Keratinocyte (primary cell): ENCODE measurements around the gene P2RY2. TPM values are rescaled to one million over a fixed set of nuclear protein-coding genes. Genes with fewer than 3 reads are reported as not detected.

Experiments used
- DNase-seq: peaks from one replicate; pipeline ENCODE4 v3.0.0-alpha.2; 2011; ENCODE audit warnings: low read depth, missing footprints, low spot score
- FAIRE-seq: peaks from 2 replicates; lab custom pipeline; 2011; peaks lifted over from hg19 to GRCh38; lab: Jason Lieb, UNC
- H2AFZ ChIP-seq: 2 replicates; pipeline ENCODE4 v1.6.0; 2012; ENCODE audit warnings: low read length, control low read depth, inconsistent platforms; ENCODE audit not compliant: control insufficient read depth
- H3K27ac ChIP-seq: 2 replicates; pipeline ENCODE4 v1.5.1; 2011; ENCODE audit warnings: low read length; ENCODE audit not compliant: control insufficient read depth, insufficient read depth
- H3K27me3 ChIP-seq: 3 replicates; pipeline ENCODE4 v1.6.0; 2011; ENCODE audit warnings: low read length; ENCODE audit not compliant: control insufficient read depth, insufficient read depth; ENCODE audit errors: extremely low read depth
- H3K36me3 ChIP-seq, 2 experiments: 2 replicates in 1 of 2; 3 replicates in 1 of 2; pipeline ENCODE4 v1.5.1; 2011; ENCODE audit warnings: low read length in 2 of 2, mild to moderate bottlenecking in 1 of 2; ENCODE audit not compliant: control insufficient read depth in 2 of 2, insufficient read depth in 2 of 2; ENCODE audit errors: extremely low read depth in 1 of 2
- H3K4me1 ChIP-seq: 3 replicates; pipeline ENCODE4 v1.5.1; 2011; ENCODE audit warnings: low read length; ENCODE audit not compliant: control insufficient read depth, insufficient read depth; ENCODE audit errors: extremely low read depth
- H3K4me2 ChIP-seq: 3 replicates; pipeline ENCODE4 v1.6.0; 2011; ENCODE audit warnings: low read depth, low read length; ENCODE audit not compliant: control insufficient read depth, insufficient read depth; ENCODE audit errors: extremely low read depth
- H3K4me3 ChIP-seq, 3 experiments: fragments of 200-600 bp in 1 of 3; sonication (generic) in 1 of 3; 2 replicates in 2 of 3; 3 replicates in 1 of 3; pipeline ENCODE4 v1.5.1; 2011 to 2016; ENCODE audit warnings: low read length in 3 of 3, mild to moderate bottlenecking in 3 of 3, control low read depth in 2 of 3, inconsistent platforms in 1 of 3, low read depth in 1 of 3, mixed read lengths in 1 of 3, mixed run types in 1 of 3, moderate library complexity in 1 of 3; ENCODE audit not compliant: control insufficient read depth in 2 of 3, insufficient read depth in 2 of 3; ENCODE audit errors: extremely low read depth in 1 of 3
- H3K79me2 ChIP-seq: 2 replicates; pipeline ENCODE4 v1.6.0; 2012; ENCODE audit warnings: low read length; ENCODE audit not compliant: control insufficient read depth, insufficient read depth
- H3K9ac ChIP-seq: 3 replicates; pipeline ENCODE4 v1.6.0; 2011; ENCODE audit warnings: low read length; ENCODE audit not compliant: control insufficient read depth, insufficient read depth; ENCODE audit errors: extremely low read depth
- H3K9me1 ChIP-seq: 3 replicates; pipeline ENCODE4 v1.6.0; 2011; ENCODE audit warnings: low read length; ENCODE audit not compliant: control insufficient read depth, insufficient read depth; ENCODE audit errors: extremely low read depth
- H3K9me3 ChIP-seq: 2 replicates; pipeline ENCODE4 v1.5.1; 2012; ENCODE audit warnings: low read depth, low read length; ENCODE audit not compliant: control insufficient read depth
- H4K20me1 ChIP-seq: 3 replicates; pipeline ENCODE4 v1.6.0; 2011; ENCODE audit warnings: low read length; ENCODE audit not compliant: control insufficient read depth, insufficient read depth; ENCODE audit errors: extremely low read depth
- EZH2 ChIP-seq: IDR thresholded peaks from one replicate; pipeline ENCODE4 v1.6.1; 2012; ENCODE audit warnings: inconsistent platforms, mild to moderate bottlenecking, low read length, moderate library complexity
- dilution Hi-C: fragments of 300-500 bp; cut with MboI; formaldehyde crosslinking; loops from one replicate; pipeline ENCODE4 v1.7.0; 2020; ENCODE audit warnings: low sequenced_read_pairs; ENCODE audit not compliant: extremely low pct_ligation_motif_present
- polyA plus RNA-seq, 5 experiments: library from polyadenylated mRNA; depleted of rRNA in 3 of 5; stranded (reverse) in 3 of 5; stranded (forward) in 1 of 5; unstranded in 1 of 5; fragments of >200 nt; gene quantifications; 1 replicate in 1 of 5; 2 replicates in 3 of 5; 3 replicates in 1 of 5; pipeline versions ENCODE4 v1.2.1 to v1.2.3, GENCODE V29; 2011 to 2012; ENCODE audit warnings: missing spikeins in 2 of 5, low read depth in 1 of 5, low replicate concordance in 1 of 5
- TF ChIP-seq, protein P1 (sequence below), 3 experiments: IDR thresholded peaks in 1 of 3; conservative IDR thresholded peaks in 1 of 3; optimal IDR thresholded peaks in 1 of 3; 2 replicates in 2 of 3; 3 replicates in 1 of 3; pipeline versions ENCODE3 to v1.5.1; 2011; ENCODE audit warnings: low read length in 3 of 3, mild to moderate bottlenecking in 3 of 3, moderate library complexity in 2 of 3, control low read depth in 1 of 3, inconsistent platforms in 1 of 3; ENCODE audit not compliant: insufficient read depth in 2 of 3; ENCODE audit errors: extremely low read depth in 1 of 3

P2RY2 gene
- polyA plus RNA-seq, 1 donor (not counting 4 experiments of a cell fraction or from before 2014, with no cell fraction given) = 5.1 TPM

DNA sequence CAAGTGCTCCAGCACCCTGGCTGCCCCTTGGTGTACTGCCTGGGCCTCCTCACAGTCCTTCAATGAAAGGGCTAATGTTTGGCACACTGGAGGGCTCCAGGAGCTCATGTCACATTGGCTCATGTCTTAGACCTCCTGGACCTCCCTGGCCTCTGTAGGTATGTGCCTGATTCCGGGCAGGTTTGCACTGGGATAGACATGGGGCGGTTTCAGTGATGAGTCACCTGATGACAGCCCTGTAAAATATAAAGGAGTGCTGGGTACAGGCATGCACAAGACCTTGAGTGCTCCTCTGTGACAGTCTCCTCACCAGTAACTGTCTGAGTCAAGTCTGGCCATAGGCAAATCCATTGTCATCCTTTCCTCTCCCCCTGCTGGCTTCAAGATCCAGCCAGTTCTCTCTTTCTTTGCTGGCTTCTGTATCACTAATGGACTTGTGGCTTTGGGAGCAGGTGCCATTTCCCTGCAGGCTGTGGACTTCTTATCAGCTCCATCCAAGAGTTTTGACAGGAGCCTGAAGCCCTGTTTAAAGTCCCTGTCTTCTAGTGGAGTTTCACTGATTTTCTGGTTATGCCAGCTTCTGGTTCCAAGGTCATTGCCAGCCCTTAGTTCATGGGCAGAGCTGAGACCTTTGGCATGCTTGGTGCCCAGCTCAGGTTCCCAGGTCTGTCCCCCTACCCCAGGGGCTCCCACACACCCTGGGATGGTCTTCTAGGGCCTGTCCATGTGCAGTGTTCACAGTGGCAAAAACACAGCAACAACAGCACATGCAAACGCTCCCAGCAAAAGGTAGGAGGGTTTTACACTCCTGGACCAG lies 22.7 kb upstream of the P2RY2 start:
- H3K4me1 ChIP-seq = peaks cover 71% of the 10 kb centered on the region
- H4K20me1 ChIP-seq = no peaks in the 10 kb centered on the region
- no peak for TF ChIP-seq EZH2
- TF ChIP-seq, protein P1, sequence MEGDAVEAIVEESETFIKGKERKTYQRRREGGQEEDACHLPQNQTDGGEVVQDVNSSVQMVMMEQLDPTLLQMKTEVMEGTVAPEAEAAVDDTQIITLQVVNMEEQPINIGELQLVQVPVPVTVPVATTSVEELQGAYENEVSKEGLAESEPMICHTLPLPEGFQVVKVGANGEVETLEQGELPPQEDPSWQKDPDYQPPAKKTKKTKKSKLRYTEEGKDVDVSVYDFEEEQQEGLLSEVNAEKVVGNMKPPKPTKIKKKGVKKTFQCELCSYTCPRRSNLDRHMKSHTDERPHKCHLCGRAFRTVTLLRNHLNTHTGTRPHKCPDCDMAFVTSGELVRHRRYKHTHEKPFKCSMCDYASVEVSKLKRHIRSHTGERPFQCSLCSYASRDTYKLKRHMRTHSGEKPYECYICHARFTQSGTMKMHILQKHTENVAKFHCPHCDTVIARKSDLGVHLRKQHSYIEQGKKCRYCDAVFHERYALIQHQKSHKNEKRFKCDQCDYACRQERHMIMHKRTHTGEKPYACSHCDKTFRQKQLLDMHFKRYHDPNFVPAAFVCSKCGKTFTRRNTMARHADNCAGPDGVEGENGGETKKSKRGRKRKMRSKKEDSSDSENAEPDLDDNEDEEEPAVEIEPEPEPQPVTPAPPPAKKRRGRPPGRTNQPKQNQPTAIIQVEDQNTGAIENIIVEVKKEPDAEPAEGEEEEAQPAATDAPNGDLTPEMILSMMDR (optimal IDR thresholded peaks at IDR 0.05 in 1 of 3, IDR thresholded peaks at IDR 0.05 in 1 of 3, conservative IDR thresholded peaks at IDR 0.05 in 1 of 3; ENCODE audit: extremely low read depth in 1 of 3, insufficient read depth in 2 of 3, low read length in 3 of 3) = no peak
- peak overlapping the region; percentile 67 for H3K9ac ChIP-seq
- peaks cover 4% of the 10 kb centered on the region for H3K9me1 ChIP-seq
- H3K27me3 ChIP-seq = no peaks in the 10 kb centered on the region
- DNase-seq (peak; percentile 98), FAIRE-seq (peak; percentile 95)
- no peaks in the 10 kb centered on the region for H3K79me2 ChIP-seq
- no peaks in the 10 kb centered on the region for H3K9me3 ChIP-seq
- peak overlapping the region; percentile 94 for H3K27ac ChIP-seq
- H3K4me3 ChIP-seq = peak overlapping the region in 1 of 3 experiments; percentile 48
- H3K36me3 ChIP-seq = no peaks in the 10 kb centered on the region
- H2AFZ ChIP-seq = no peak overlapping the region
- dilution Hi-C loops = no loop called here
- H3K4me2 ChIP-seq = peak overlapping the region; percentile 67

DNA sequence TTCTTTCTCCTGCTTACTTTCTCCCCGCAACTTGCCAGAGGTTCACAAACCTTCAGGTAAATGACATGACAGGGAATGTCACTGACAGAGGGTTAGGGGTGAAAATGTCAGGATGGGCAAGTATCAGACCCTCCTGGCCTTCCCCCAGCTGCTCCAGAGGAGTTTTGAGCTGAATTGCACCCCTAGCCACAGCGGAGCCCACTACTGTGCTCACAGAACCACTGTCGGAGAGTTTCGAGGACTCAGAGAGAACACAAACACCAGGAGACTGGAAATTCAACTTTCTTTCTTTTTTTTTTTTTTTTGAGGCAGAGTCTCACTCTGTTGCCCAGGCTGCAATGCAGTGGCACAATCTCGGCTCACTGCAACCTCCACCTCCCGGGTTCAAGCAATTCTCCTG lies 21.5 kb upstream of the P2RY2 start:
- no peaks in the 10 kb centered on the region for H3K36me3 ChIP-seq
- no peak for DNase-seq
- no peak overlapping the region for H2AFZ ChIP-seq
- no peaks in the 10 kb centered on the region for H3K27me3 ChIP-seq
- H3K79me2 ChIP-seq = no peaks in the 10 kb centered on the region
- no peak overlapping the region for H3K9ac ChIP-seq
- H3K4me3 ChIP-seq = no peak overlapping the region
- H3K27ac ChIP-seq = no peak overlapping the region
- H3K4me2 ChIP-seq = no peak overlapping the region
- peaks cover 68% of the 10 kb centered on the region for H3K4me1 ChIP-seq
- TF ChIP-seq, protein P1 (optimal IDR thresholded peaks at IDR 0.05 in 1 of 3, IDR thresholded peaks at IDR 0.05 in 1 of 3, conservative IDR thresholded peaks at IDR 0.05 in 1 of 3; ENCODE audit: extremely low read depth in 1 of 3, insufficient read depth in 2 of 3, low read length in 3 of 3) = no peak
- no peak for TF ChIP-seq EZH2
- H3K9me3 ChIP-seq = no peaks in the 10 kb centered on the region
- dilution Hi-C loops = no loop called here
- no peak for FAIRE-seq
- H4K20me1 ChIP-seq = no peaks in the 10 kb centered on the region
- H3K9me1 ChIP-seq = peaks cover 4% of the 10 kb centered on the region
